ENCODE measurements around the gene TSR3.

The TSR3 gene

DNA sequence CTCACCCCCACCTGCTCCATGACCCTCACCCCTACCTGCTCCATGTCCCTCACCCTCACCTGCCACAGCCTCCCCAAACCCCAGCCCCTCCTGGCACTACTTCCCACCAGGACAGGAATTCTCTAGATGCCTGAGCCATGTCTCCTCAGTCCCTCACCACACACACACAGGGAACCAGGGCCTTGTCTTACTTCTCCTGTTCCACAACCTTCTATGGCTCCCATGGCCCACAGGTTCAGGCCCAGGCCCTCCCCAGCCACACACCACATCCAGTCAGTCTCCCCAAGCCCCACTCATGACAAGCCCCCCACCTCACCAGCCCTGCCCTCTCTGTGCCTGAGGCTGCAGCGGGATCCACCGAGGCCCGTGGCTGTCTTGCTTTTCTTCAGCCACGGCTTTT is 45.3 kb downstream of the TSR3 start:
- DNase-seq, result no peak

DNA sequence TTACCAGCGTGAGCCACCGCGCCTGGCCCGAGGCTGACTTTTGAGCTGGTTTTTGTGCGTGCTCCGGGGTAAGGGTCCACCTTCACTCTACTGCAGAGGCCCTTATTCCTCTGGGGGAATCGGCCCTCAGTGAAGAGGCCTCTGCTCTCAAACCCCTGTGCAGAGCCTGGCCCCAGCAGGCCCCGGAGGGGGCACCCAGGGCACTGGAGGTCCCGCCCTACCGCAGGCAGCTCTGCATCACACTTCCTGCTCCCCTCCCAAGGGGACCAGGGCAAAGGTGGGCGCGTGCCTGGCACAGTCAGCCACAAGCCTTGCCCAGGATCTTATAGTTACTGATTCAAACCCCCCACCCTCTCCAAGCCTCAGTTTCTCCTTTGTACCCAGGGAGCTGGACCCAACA is 45.9 kb downstream of the TSR3 start:
- DNase-seq, result no peak

DNA sequence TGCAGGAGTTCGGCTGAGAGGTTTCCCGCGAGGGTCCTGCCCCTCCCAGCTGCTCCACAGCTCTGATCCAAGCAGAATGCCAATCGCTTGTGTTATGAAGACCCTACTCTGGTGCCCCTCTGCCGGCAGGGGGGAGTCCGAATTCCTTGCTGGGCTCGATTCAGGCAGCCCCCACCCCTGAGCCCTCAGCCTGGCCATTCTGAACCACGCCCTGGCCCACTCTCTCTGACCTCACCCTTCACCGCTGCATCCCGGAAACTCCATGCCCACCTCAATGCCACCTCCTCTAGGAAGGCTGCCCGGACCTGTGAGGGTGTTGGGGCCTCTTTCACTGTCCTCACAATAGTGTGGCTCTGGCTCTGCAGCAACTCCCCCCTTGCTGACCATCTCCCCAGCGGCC is 50.1 kb downstream of the TSR3 start:
- no peak for DNase-seq

DNA sequence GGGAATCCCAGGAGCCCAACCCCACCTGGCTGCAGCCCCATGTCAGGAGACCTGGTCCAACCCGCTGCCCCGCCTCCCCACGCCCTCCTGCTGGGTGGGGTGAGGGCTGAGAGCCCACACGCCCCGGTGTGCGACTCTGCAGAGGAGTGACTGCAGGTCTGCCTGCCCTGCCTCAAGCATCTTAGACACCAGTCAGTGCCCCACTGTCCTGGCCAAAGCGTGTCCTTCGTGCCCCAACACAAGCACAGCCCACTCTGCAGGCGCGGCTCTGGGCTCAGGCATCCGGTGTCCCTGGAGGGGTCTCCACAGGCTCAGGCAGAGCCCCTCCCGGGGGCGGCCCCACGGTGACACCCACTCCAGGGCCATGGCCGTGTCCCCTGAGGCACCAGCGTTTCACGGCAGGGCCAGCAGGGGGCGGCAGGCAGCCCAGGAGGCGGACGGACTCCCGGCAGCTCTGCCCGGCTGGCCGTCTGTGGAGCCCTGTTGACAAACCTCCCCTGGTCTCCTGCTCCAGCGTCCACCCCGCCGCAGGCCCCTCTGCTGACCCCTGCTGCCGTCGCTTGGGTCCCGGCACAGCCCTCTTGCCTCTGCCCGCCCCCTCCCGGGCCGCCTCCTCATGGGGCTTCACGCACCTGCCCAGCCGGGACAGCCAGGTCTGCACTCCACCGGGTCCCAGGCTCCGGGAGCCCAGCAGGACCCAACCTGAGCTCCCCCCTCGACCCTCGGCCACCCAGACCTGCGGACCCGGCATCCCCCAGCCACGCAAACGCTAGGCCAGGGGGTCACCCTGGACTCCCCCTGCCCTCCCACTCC is 50.8 kb downstream of the TSR3 start:
- DNase-seq, result peak; percentile 68

DNA sequence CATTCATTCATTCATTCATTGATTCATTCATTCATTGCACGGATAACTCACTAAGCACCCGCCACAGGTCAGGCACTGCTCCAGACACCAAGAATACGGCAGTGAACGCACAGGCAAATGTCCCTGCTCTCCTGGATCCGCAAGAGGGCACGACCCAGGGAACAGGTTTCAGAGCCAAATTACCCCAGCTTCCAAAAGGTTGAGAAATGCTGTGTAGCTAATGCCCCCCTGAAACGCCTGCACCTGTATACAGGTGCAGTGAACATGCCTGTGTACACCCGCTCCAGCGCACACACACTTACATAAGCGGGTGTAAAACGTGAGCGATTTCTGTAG is 51.8 kb downstream of the TSR3 start:
- no peak for DNase-seq

Data from effector CD8-positive, alpha-beta T cell (primary cell).